ENCODE results near the gene NRG2.

- TF ChIP-seq CTCF (IDR thresholded peaks at IDR 0.05), result no peak
- no peak for TF ChIP-seq POLR2A (IDR thresholded peaks at IDR 0.05)
Observed at GRCh38 chr5:139885857-139886208, 157.3 kb downstream of the NRG2 start.
